HEK293 (cell line): ENCODE measurements around the gene EEF1AKMT3.

Source experiments
- BCL11B ChIP-seq: fragments of 450-650 bp; formaldehyde crosslinking; IDR thresholded peaks from 2 replicates; pipeline ENCODE4 v1.5.1; 2016; ENCODE audit warnings: low read depth, missing biosample characterization, missing genetic modification characterization
- GLI2 ChIP-seq: fragments of 450-650 bp; formaldehyde crosslinking; IDR thresholded peaks from 2 replicates; pipeline ENCODE4; 2017; ENCODE audit warnings: missing biosample characterization, missing genetic modification characterization, low read depth, borderline replicate concordance
- HIC1 ChIP-seq: fragments of 450-650 bp; formaldehyde crosslinking; IDR thresholded peaks from 2 replicates; pipeline ENCODE4 v1.5.1; 2016; ENCODE audit warnings: missing biosample characterization, missing genetic modification characterization
- HOXC10 ChIP-seq: sonication (generic); formaldehyde crosslinking; IDR thresholded peaks from 2 replicates; pipeline ENCODE4 v1.8.1; 2023; ENCODE audit warnings: mild to moderate bottlenecking, missing genetic modification reagents
- OSR2 ChIP-seq: fragments of 450-650 bp; formaldehyde crosslinking; IDR thresholded peaks from 2 replicates; pipeline ENCODE4 v1.5.1; 2016; ENCODE audit warnings: missing biosample characterization, missing genetic modification characterization
- PRDM6 ChIP-seq: fragments of 450-650 bp; formaldehyde crosslinking; IDR thresholded peaks from 2 replicates; pipeline ENCODE4 v1.5.1; 2017; ENCODE audit warnings: missing biosample characterization, missing genetic modification characterization
- RBAK ChIP-seq: fragments of 450-650 bp; formaldehyde crosslinking; IDR thresholded peaks from 2 replicates; pipeline ENCODE4 v1.5.1; 2016; ENCODE audit warnings: missing biosample characterization, missing genetic modification characterization
- REPIN1 ChIP-seq: fragments of 450-650 bp; formaldehyde crosslinking; IDR thresholded peaks from 2 replicates; pipeline ENCODE4 v1.5.1; 2017; ENCODE audit warnings: missing biosample characterization, missing genetic modification characterization, low read depth
- WT1 ChIP-seq: fragments of 450-650 bp; formaldehyde crosslinking; IDR thresholded peaks from 2 replicates; pipeline ENCODE4 v1.5.1; 2016; ENCODE audit warnings: missing biosample characterization, missing genetic modification characterization
- YY1 ChIP-seq: fragments of 450-650 bp; formaldehyde crosslinking; IDR thresholded peaks from 2 replicates; pipeline ENCODE4 v1.5.1; 2018; ENCODE audit warnings: missing biosample characterization, missing genetic modification characterization
- ZFHX2 ChIP-seq: fragments of 450-650 bp; formaldehyde crosslinking; conservative IDR thresholded peaks from 2 replicates; pipeline ENCODE4 v1.5.1; 2016; ENCODE audit warnings: missing biosample characterization, missing genetic modification characterization
- ZFP41 ChIP-seq: fragments of 450-650 bp; formaldehyde crosslinking; IDR thresholded peaks from 2 replicates; pipeline ENCODE4 v1.5.1; 2016; ENCODE audit warnings: missing biosample characterization, missing genetic modification characterization, borderline replicate concordance
- ZNF10 ChIP-seq: fragments of 450-650 bp; formaldehyde crosslinking; IDR thresholded peaks from 2 replicates; pipeline ENCODE4 v1.5.1; 2017; ENCODE audit warnings: missing biosample characterization, missing genetic modification characterization
- ZNF138 ChIP-seq: fragments of 450-650 bp; formaldehyde crosslinking; IDR thresholded peaks from 2 replicates; pipeline ENCODE4 v1.5.1; 2016; ENCODE audit warnings: missing biosample characterization, missing genetic modification characterization, borderline replicate concordance
- ZNF148 ChIP-seq: fragments of 450-650 bp; formaldehyde crosslinking; IDR thresholded peaks from 2 replicates; pipeline ENCODE4 v1.5.0; 2017; ENCODE audit warnings: missing biosample characterization, missing genetic modification characterization, borderline replicate concordance
- ZNF174 ChIP-seq: fragments of 450-650 bp; formaldehyde crosslinking; IDR thresholded peaks from 2 replicates; pipeline ENCODE4 v1.5.0; 2017; ENCODE audit warnings: missing biosample characterization, mild to moderate bottlenecking, missing genetic modification characterization
- ZNF19 ChIP-seq: fragments of 450-650 bp; formaldehyde crosslinking; IDR thresholded peaks from 2 replicates; pipeline ENCODE4; 2016; ENCODE audit warnings: missing biosample characterization, missing genetic modification characterization, low read depth
- ZNF214 ChIP-seq: fragments of 450-650 bp; formaldehyde crosslinking; IDR thresholded peaks from 2 replicates; pipeline ENCODE4 v1.5.1; 2017; ENCODE audit warnings: missing biosample characterization, mild to moderate bottlenecking, missing genetic modification characterization, borderline replicate concordance
- ZNF239 ChIP-seq: fragments of 450-650 bp; formaldehyde crosslinking; IDR thresholded peaks from 2 replicates; pipeline ENCODE4 v1.5.1; 2016; ENCODE audit warnings: missing biosample characterization, missing genetic modification characterization
- ZNF24 ChIP-seq: fragments of 450-650 bp; formaldehyde crosslinking; IDR thresholded peaks from 2 replicates; pipeline ENCODE4 v1.5.1; 2016; ENCODE audit warnings: missing biosample characterization, missing genetic modification characterization
- ZNF280D ChIP-seq: fragments of 450-650 bp; formaldehyde crosslinking; IDR thresholded peaks from 2 replicates; pipeline ENCODE4 v1.5.1; 2016; ENCODE audit warnings: missing biosample characterization, missing genetic modification characterization
- ZNF416 ChIP-seq: fragments of 450-650 bp; formaldehyde crosslinking; IDR thresholded peaks from 2 replicates; pipeline ENCODE4 v1.5.1; 2016; ENCODE audit warnings: missing biosample characterization, missing genetic modification characterization
- ZNF521 ChIP-seq: fragments of 450-650 bp; formaldehyde crosslinking; IDR thresholded peaks from 2 replicates; pipeline ENCODE4 v1.5.1; 2017; ENCODE audit warnings: missing biosample characterization, mild to moderate bottlenecking, missing genetic modification characterization
- ZNF544 ChIP-seq: fragments of 450-650 bp; formaldehyde crosslinking; IDR thresholded peaks from 2 replicates; pipeline ENCODE4 v1.5.0; 2017; ENCODE audit warnings: missing biosample characterization, missing genetic modification characterization
- ZNF558 ChIP-seq: fragments of 450-650 bp; formaldehyde crosslinking; IDR thresholded peaks from 2 replicates; pipeline ENCODE4 v1.5.1; 2016; ENCODE audit warnings: missing biosample characterization, missing genetic modification characterization
- ZNF585B ChIP-seq: fragments of 450-650 bp; formaldehyde crosslinking; IDR thresholded peaks from 2 replicates; pipeline ENCODE4 v1.5.1; 2016; ENCODE audit warnings: missing biosample characterization, missing genetic modification characterization
- ZNF610 ChIP-seq: fragments of 450-650 bp; formaldehyde crosslinking; IDR thresholded peaks from 2 replicates; pipeline ENCODE4 v1.5.1; 2016; ENCODE audit warnings: missing biosample characterization, missing genetic modification characterization, borderline replicate concordance
- ZNF664 ChIP-seq: fragments of 450-650 bp; formaldehyde crosslinking; IDR thresholded peaks from 2 replicates; pipeline ENCODE4 v1.5.1; 2016; ENCODE audit warnings: missing biosample characterization, missing genetic modification characterization
- ZNF677 ChIP-seq: fragments of 450-650 bp; IDR thresholded peaks from 2 replicates; pipeline ENCODE4 v1.5.0; 2018; ENCODE audit warnings: missing biosample characterization, mild to moderate bottlenecking, missing genetic modification characterization, moderate library complexity
- ZNF785 ChIP-seq: fragments of 450-650 bp; formaldehyde crosslinking; IDR thresholded peaks from 2 replicates; pipeline ENCODE4 v1.5.1; 2016; ENCODE audit warnings: missing biosample characterization, missing genetic modification characterization
- ZSCAN30 ChIP-seq: fragments of 450-650 bp; IDR thresholded peaks from 2 replicates; pipeline ENCODE4 v1.5.1; 2018; ENCODE audit warnings: missing biosample characterization, mild to moderate bottlenecking, missing genetic modification characterization, moderate library complexity

The EEF1AKMT3 gene

GRCh38 chr12:57782608-57783465, 10.4 kb downstream of the EEF1AKMT3 start, which contains the start of gene TSFM (continued):
- TF ChIP-seq GLI2 (tag by site-specific recombination) (no peak; the same call in 1 of the 2 replicates), BCL11B (tag by site-specific recombination) (no peak), HIC1 (tag by site-specific recombination) (0 out of 2 replicates have a peak, but pooled peaks have one; percentile 43), ZNF239 (peak; percentile 86), ZNF677 (tag by site-specific recombination) (no peak), ZNF24 (tag by site-specific recombination) (peak; percentile 91), ZNF610 (peak; percentile 85), ZNF664 (tag by site-specific recombination) (peak; percentile 62; the same call in 1 of the 2 replicates), REPIN1 (tag by site-specific recombination) (peak; percentile 84), ZNF521 (tag by site-specific recombination) (no peak), ZNF280D (tag by site-specific recombination) (peak; percentile 78; the same call in 1 of the 2 replicates), OSR2 (no peak), WT1 (peak; percentile 40; the same call in 1 of the 2 replicates), ZNF148 (peak; percentile 18; the same call in 1 of the 2 replicates), ZNF544 (tag by site-specific recombination) (no peak), ZFP41 (tag by site-specific recombination) (no peak), ZNF174 (no peak), ZNF214 (tag by site-specific recombination) (no peak; the same call in 1 of the 2 replicates), ZNF785 (peak; percentile 73), ZFHX2 (no peak), ZNF558 (tag by site-specific recombination) (peak; percentile 46; the same call in 1 of the 2 replicates), ZNF585B (no peak), ZNF138 (0 out of 2 replicates have a peak, but pooled peaks have one; percentile 12), PRDM6 (tag by site-specific recombination) (no peak), YY1 (peak; percentile 72; the same call in 1 of the 2 replicates), ZNF19 (tag by site-specific recombination) (no peak), HOXC10 (CRISPR knock-in tag) (no peak), ZSCAN30 (tag by site-specific recombination) (peak; percentile 98), ZNF416 (0 out of 2 replicates have a peak, but pooled peaks have one; percentile 47), RBAK (tag by site-specific recombination) (no peak), ZNF10 (tag by site-specific recombination) (peak; percentile 74)
